ENCODE results near the gene SYT15. TPM values are rescaled to one million over a fixed set of nuclear protein-coding genes. Genes with fewer than 3 reads are reported as not detected.
"Not testable (repeated sequence)": the region's sequence is repeated elsewhere in the genome, so short reads cannot be mapped to it uniquely, and the experiment has no call there.

SYT15 gene
- total RNA-seq, 1 donor from 2014 or later: 1.0 TPM

- H3K4me3 ChIP-seq (ENCODE audit: low read length in 3 of 3); H3K4me1 ChIP-seq (ENCODE audit: control insufficient read depth in 3 of 3, insufficient read depth in 3 of 3, low read length in 3 of 3); H3K9ac ChIP-seq (ENCODE audit: low read depth in 1 of 3, low read length in 3 of 3); H3K27me3 ChIP-seq (ENCODE audit: control insufficient read depth in 3 of 3, insufficient read depth in 3 of 3, low read length in 3 of 3); H3K36me3 ChIP-seq (ENCODE audit: control insufficient read depth in 3 of 3, insufficient read depth in 3 of 3, low read length in 3 of 3); H3K27ac ChIP-seq (ENCODE audit: low read depth, low read length); H3K9me3 ChIP-seq (ENCODE audit: control insufficient read depth in 3 of 3, low read length in 3 of 3): not testable (repeated sequence)
These were observed 5.6 kb upstream of the SYT15 start for GRCh38 chr10:46573314-46573713.

DNA sequence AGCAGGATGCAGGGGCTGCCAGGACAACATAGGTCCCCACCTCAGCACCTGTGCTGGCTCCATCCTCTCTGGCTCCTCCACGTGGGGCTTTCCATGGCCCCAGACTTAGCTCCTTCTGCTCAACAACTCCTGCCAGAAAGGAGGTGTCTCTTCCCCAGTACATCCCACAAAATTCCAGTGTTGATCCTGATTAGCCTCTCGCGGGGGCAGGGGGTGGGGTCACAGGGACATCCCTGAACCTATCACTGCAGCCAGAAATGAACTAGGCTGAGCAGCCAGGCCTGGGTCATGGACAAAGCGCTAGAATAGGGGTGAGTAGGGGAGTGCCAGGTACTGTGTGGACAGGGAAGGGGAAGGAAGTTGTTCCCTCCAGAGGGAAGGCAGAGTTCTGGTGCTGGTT, 5.0 kb upstream of the SYT15 start:
- not testable (repeated sequence) for H3K9ac ChIP-seq (ENCODE audit: low read depth in 1 of 3, low read length in 3 of 3); H3K4me3 ChIP-seq (ENCODE audit: low read length in 3 of 3); H3K27ac ChIP-seq (ENCODE audit: low read depth, low read length); H3K36me3 ChIP-seq (ENCODE audit: control insufficient read depth in 3 of 3, insufficient read depth in 3 of 3, low read length in 3 of 3); H3K27me3 ChIP-seq (ENCODE audit: control insufficient read depth in 3 of 3, insufficient read depth in 3 of 3, low read length in 3 of 3); H3K4me1 ChIP-seq (ENCODE audit: control insufficient read depth in 3 of 3, insufficient read depth in 3 of 3, low read length in 3 of 3); H3K9me3 ChIP-seq (ENCODE audit: control insufficient read depth in 3 of 3, low read length in 3 of 3)

- not testable (repeated sequence) for H3K9ac ChIP-seq (ENCODE audit: low read depth in 1 of 3, low read length in 3 of 3); H3K4me3 ChIP-seq (ENCODE audit: low read length in 3 of 3); H3K27ac ChIP-seq (ENCODE audit: low read depth, low read length); H3K27me3 ChIP-seq (ENCODE audit: control insufficient read depth in 3 of 3, insufficient read depth in 3 of 3, low read length in 3 of 3); H3K9me3 ChIP-seq (ENCODE audit: control insufficient read depth in 3 of 3, low read length in 3 of 3); H3K4me1 ChIP-seq (ENCODE audit: control insufficient read depth in 3 of 3, insufficient read depth in 3 of 3, low read length in 3 of 3); H3K36me3 ChIP-seq (ENCODE audit: control insufficient read depth in 3 of 3, insufficient read depth in 3 of 3, low read length in 3 of 3)
These were observed 1.1 kb upstream of the SYT15 start for GRCh38 chr10:46577624-46578473.

- H3K36me3 ChIP-seq (ENCODE audit: control insufficient read depth in 3 of 3, insufficient read depth in 3 of 3, low read length in 3 of 3); H3K27ac ChIP-seq (ENCODE audit: low read depth, low read length); H3K9me3 ChIP-seq (ENCODE audit: control insufficient read depth in 3 of 3, low read length in 3 of 3); H3K4me3 ChIP-seq (ENCODE audit: low read length in 3 of 3); H3K27me3 ChIP-seq (ENCODE audit: control insufficient read depth in 3 of 3, insufficient read depth in 3 of 3, low read length in 3 of 3); H3K9ac ChIP-seq (ENCODE audit: low read depth in 1 of 3, low read length in 3 of 3); H3K4me1 ChIP-seq (ENCODE audit: control insufficient read depth in 3 of 3, insufficient read depth in 3 of 3, low read length in 3 of 3): not testable (repeated sequence)
These were observed 450 bp downstream of the SYT15 start for GRCh38 chr10:46579378-46579777.

- not testable (repeated sequence) for H3K9ac ChIP-seq (ENCODE audit: low read depth in 1 of 3, low read length in 3 of 3); H3K27ac ChIP-seq (ENCODE audit: low read depth, low read length); H3K9me3 ChIP-seq (ENCODE audit: control insufficient read depth in 3 of 3, low read length in 3 of 3); H3K36me3 ChIP-seq (ENCODE audit: control insufficient read depth in 3 of 3, insufficient read depth in 3 of 3, low read length in 3 of 3); H3K4me1 ChIP-seq (ENCODE audit: control insufficient read depth in 3 of 3, insufficient read depth in 3 of 3, low read length in 3 of 3); H3K4me3 ChIP-seq (ENCODE audit: low read length in 3 of 3); H3K27me3 ChIP-seq (ENCODE audit: control insufficient read depth in 3 of 3, insufficient read depth in 3 of 3, low read length in 3 of 3)
These were observed 3.1 kb downstream of the SYT15 start for GRCh38 chr10:46581997-46582396.

DNA sequence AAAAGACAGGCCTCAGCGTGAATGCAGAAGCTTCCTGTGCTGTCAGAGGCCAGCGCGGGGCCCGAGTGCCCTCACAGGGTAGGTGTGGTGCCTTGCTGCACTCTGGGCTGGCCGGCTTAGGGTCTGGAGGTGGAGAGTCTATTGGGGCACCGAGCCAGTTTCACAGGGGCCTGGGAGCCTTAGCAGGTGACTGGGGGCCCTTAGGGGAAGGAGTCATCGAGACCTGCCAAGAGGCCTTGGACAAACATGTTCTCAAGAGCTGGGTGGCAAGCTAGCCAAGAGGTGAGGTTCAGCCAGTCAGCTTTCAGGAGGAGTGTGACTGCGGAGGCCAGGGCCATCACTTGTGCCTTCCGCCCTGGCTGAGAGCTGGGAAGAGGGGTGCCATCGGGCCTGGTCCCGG, 3.6 kb downstream of the SYT15 start:
- H3K4me1 ChIP-seq (ENCODE audit: control insufficient read depth in 3 of 3, insufficient read depth in 3 of 3, low read length in 3 of 3); H3K27ac ChIP-seq (ENCODE audit: low read depth, low read length); H3K27me3 ChIP-seq (ENCODE audit: control insufficient read depth in 3 of 3, insufficient read depth in 3 of 3, low read length in 3 of 3); H3K4me3 ChIP-seq (ENCODE audit: low read length in 3 of 3); H3K9ac ChIP-seq (ENCODE audit: low read depth in 1 of 3, low read length in 3 of 3); H3K36me3 ChIP-seq (ENCODE audit: control insufficient read depth in 3 of 3, insufficient read depth in 3 of 3, low read length in 3 of 3); H3K9me3 ChIP-seq (ENCODE audit: control insufficient read depth in 3 of 3, low read length in 3 of 3): not testable (repeated sequence)

DNA sequence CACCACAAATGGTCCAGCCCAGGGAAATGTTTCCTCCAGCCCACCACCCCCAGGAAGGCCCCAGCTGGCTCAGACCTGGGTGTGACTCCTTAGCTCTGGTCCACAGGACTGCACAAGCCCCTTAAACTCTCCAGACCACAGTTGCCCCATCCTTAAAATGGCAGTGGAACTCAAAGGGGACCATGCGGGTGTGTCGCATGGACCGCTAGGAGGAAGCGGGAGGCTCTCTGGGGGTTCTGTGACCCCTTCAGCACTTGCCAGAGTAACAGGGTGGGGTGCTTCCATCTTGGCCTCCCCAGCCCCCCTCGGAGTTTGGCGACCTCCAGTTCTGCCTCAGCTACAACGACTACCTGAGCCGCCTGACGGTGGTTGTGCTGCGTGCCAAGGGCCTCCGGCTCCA, 5.3 kb downstream of the SYT15 start:
- H3K9ac ChIP-seq (ENCODE audit: low read depth in 1 of 3, low read length in 3 of 3); H3K4me1 ChIP-seq (ENCODE audit: control insufficient read depth in 3 of 3, insufficient read depth in 3 of 3, low read length in 3 of 3); H3K27me3 ChIP-seq (ENCODE audit: control insufficient read depth in 3 of 3, insufficient read depth in 3 of 3, low read length in 3 of 3); H3K4me3 ChIP-seq (ENCODE audit: low read length in 3 of 3); H3K36me3 ChIP-seq (ENCODE audit: control insufficient read depth in 3 of 3, insufficient read depth in 3 of 3, low read length in 3 of 3); H3K9me3 ChIP-seq (ENCODE audit: control insufficient read depth in 3 of 3, low read length in 3 of 3); H3K27ac ChIP-seq (ENCODE audit: low read depth, low read length): not testable (repeated sequence)

- not testable (repeated sequence) for H3K9me3 ChIP-seq (ENCODE audit: control insufficient read depth in 3 of 3, low read length in 3 of 3); H3K4me3 ChIP-seq (ENCODE audit: low read length in 3 of 3); H3K4me1 ChIP-seq (ENCODE audit: control insufficient read depth in 3 of 3, insufficient read depth in 3 of 3, low read length in 3 of 3); H3K36me3 ChIP-seq (ENCODE audit: control insufficient read depth in 3 of 3, insufficient read depth in 3 of 3, low read length in 3 of 3); H3K9ac ChIP-seq (ENCODE audit: low read depth in 1 of 3, low read length in 3 of 3); H3K27ac ChIP-seq (ENCODE audit: low read depth, low read length); H3K27me3 ChIP-seq (ENCODE audit: control insufficient read depth in 3 of 3, insufficient read depth in 3 of 3, low read length in 3 of 3)
These were observed 6.3 kb downstream of the SYT15 start for GRCh38 chr10:46585246-46585645.

DNA sequence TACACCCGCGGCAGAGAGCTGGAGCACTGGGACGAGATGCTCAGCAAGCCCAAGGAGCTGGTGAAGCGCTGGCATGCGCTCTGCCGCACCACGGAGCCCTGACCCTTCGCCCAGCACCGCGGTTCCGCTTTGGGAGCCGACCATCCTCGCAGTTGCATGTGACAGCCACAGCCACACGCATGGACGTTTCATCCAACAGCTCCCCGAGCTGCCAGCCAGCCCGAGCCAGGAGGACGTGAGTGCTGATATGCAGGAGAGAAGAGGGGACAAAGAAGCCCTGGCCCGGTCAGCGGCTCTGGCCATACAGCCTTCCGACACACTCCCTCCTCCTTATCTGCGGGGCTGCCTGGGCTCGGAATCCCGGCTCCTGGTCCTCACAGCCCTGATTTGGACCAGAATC, 8.6 kb downstream of the SYT15 start:
- H3K4me3 ChIP-seq (ENCODE audit: low read length in 3 of 3); H3K9ac ChIP-seq (ENCODE audit: low read depth in 1 of 3, low read length in 3 of 3); H3K36me3 ChIP-seq (ENCODE audit: control insufficient read depth in 3 of 3, insufficient read depth in 3 of 3, low read length in 3 of 3); H3K27ac ChIP-seq (ENCODE audit: low read depth, low read length); H3K27me3 ChIP-seq (ENCODE audit: control insufficient read depth in 3 of 3, insufficient read depth in 3 of 3, low read length in 3 of 3); H3K4me1 ChIP-seq (ENCODE audit: control insufficient read depth in 3 of 3, insufficient read depth in 3 of 3, low read length in 3 of 3); H3K9me3 ChIP-seq (ENCODE audit: control insufficient read depth in 3 of 3, low read length in 3 of 3): not testable (repeated sequence)

- not testable (repeated sequence) for H3K27ac ChIP-seq (ENCODE audit: low read depth, low read length); H3K4me1 ChIP-seq (ENCODE audit: control insufficient read depth in 3 of 3, insufficient read depth in 3 of 3, low read length in 3 of 3); H3K9me3 ChIP-seq (ENCODE audit: control insufficient read depth in 3 of 3, low read length in 3 of 3); H3K9ac ChIP-seq (ENCODE audit: low read depth in 1 of 3, low read length in 3 of 3); H3K36me3 ChIP-seq (ENCODE audit: control insufficient read depth in 3 of 3, insufficient read depth in 3 of 3, low read length in 3 of 3); H3K27me3 ChIP-seq (ENCODE audit: control insufficient read depth in 3 of 3, insufficient read depth in 3 of 3, low read length in 3 of 3); H3K4me3 ChIP-seq (ENCODE audit: low read length in 3 of 3)
These were observed 9.3 kb downstream of the SYT15 start for GRCh38 chr10:46588221-46588620.

- not testable (repeated sequence) for H3K4me3 ChIP-seq (ENCODE audit: low read length in 3 of 3); H3K27ac ChIP-seq (ENCODE audit: low read depth, low read length); H3K36me3 ChIP-seq (ENCODE audit: control insufficient read depth in 3 of 3, insufficient read depth in 3 of 3, low read length in 3 of 3); H3K9ac ChIP-seq (ENCODE audit: low read depth in 1 of 3, low read length in 3 of 3); H3K4me1 ChIP-seq (ENCODE audit: control insufficient read depth in 3 of 3, insufficient read depth in 3 of 3, low read length in 3 of 3); H3K9me3 ChIP-seq (ENCODE audit: control insufficient read depth in 3 of 3, low read length in 3 of 3); H3K27me3 ChIP-seq (ENCODE audit: control insufficient read depth in 3 of 3, insufficient read depth in 3 of 3, low read length in 3 of 3)
These were observed 10.7 kb downstream of the SYT15 start for GRCh38 chr10:46589589-46589988.

All from skeletal muscle tissue (tissue), 4 donors.